LNCAP (cell line): Measurements from ENCODE around the gene INPP5F.
A peak's percentile ranks its signal among the peaks of the same experiment; 100 is the strongest.

Source experiments
- CTCF ChIP-seq: fragments of 450-650 bp; IDR thresholded peaks from 2 replicates; pipeline ENCODE4 v1.5.1; 2017; ENCODE audit warnings: mild to moderate bottlenecking

Gene INPP5F

GRCh38 chr10:119725828-119726675 lies at the start of gene INPP5F:
INPP5F (plus strand) TSS chr10:119726050; CDS start chr10:119726263, 213 bp downstream.
- 0 out of 2 replicates have a peak, but pooled peaks have one; percentile 10 for TF ChIP-seq CTCF

DNA sequence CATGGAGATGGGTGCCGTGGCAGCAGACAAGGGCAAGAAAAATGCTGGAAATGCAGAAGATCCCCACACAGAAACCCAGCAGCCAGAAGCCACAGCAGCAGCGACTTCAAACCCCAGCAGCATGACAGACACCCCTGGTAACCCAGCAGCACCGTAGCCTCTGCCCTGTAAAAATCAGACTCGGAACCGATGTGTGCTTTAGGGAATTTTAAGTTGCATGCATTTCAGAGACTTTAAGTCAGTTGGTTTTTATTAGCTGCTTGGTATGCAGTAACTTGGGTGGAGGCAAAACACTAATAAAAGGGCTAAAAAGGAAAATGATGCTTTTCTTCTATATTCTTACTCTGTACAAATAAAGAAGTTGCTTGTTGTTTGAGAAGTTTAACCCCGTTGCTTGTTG lies 48.7 kb upstream of the INPP5F start:
- TF ChIP-seq CTCF: no peak

- no peak for TF ChIP-seq CTCF
These were observed 47.7 kb upstream of the INPP5F start for GRCh38 chr10:119677904-119678755.

DNA sequence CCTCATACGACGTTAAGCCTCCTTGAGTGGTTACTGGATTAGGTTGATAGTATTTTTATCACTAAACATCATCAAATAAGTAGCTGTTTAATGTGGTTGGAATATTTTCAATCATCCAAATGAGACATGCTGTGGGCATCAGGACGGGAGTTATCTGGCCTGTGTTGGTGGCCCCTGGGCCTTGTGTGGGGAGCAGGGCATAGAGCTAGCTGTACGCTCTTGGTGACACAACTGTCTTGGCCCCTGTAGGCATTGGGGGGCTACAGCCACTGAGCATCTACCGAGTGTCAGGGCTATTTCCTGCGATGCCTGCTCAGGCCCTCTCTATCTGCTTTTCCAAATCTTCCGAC lies 46.4 kb upstream of the INPP5F start:
- TF ChIP-seq CTCF: no peak

DNA sequence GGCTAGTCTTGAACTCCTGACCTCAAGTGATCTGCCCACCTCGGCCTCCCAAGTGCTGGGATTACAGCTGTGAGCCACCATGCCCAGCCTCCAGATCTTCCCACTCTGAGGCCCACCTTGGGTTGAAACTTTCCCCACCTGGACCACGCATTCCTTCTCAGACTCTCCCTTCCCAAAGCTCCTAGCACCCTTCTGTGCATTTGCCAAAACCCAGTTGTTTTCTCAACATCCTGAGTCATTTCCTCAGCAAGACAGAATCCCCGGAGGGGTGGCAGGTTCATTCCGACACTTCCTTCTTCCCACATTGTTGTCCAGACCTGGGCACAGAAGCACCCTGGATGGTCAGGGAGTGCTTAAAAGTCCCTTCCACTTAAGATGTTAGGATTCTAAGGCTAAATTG lies 45.8 kb upstream of the INPP5F start:
- no peak for TF ChIP-seq CTCF

GRCh38 chr10:119680650-119681081 lies 45.2 kb upstream of the INPP5F start:
- no peak for TF ChIP-seq CTCF

DNA sequence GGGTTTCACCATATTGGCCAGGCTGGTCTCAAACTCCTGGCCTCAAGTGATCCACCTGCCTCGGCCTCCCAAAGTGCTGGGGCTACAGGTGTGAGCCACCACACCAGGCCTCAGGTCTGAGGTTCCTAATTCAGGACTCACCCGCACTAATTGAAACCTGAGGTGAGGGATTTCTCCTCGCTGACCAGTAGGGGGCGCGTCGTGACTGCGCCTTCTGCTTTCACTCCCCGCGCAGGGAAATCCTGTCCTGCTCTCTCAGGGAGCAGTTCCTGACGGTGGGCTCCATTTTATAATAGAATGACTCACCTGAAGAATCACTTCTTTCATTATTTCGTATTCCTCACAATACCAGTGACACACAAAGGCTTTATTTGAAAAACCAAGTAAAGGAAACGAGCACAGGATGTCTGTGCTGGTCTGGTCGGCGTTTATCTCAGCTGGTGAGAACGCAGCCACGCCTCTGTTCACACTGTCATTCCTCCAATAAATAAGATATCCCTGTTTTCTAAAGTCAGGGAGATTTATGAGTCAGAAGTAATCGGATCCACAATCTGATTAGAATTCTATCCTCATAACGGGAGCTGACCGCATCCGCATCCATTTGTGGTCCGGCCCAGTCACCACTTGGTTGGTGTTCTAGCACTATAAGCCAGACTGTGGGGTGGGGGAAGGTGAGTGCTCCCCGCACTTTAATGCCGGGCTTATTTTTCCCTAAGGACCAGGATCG lies 39.2 kb upstream of the INPP5F start:
- TF ChIP-seq CTCF: peak; percentile 93
